Type B pancreatic cell (in vitro differentiated cells): Measurements from ENCODE around the gene SHB. TPM values are rescaled to one million over a fixed set of nuclear protein-coding genes. Genes with fewer than 3 reads are reported as not detected.
A peak's percentile ranks its signal among the peaks of the same experiment; 100 is the strongest.

Experiments used
- DNase-seq: peaks from one replicate; pipeline ENCODE4 v3.0.0; 2021; ENCODE audit warnings: mixed read lengths; ENCODE audit not compliant: unreplicated experiment; ENCODE audit errors: extremely low spot score
- H3K27ac Mint-ChIP-seq: 2 replicates; pipeline ENCODE4 v1.8.0; 2021; ENCODE audit warnings: mild to moderate bottlenecking, mixed read lengths
- H3K27me3 Mint-ChIP-seq: 2 replicates; pipeline ENCODE4 v1.8.0; 2021; ENCODE audit warnings: mixed read lengths
- H3K36me3 Mint-ChIP-seq: 2 replicates; pipeline ENCODE4 v1.8.0; 2021; ENCODE audit warnings: mixed read lengths
- H3K4me1 Mint-ChIP-seq: one replicate; pipeline ENCODE4 v1.8.0; 2021; ENCODE audit warnings: mixed read lengths; ENCODE audit not compliant: unreplicated experiment
- H3K4me3 Mint-ChIP-seq: 2 replicates; pipeline ENCODE4 v1.8.0; 2021; ENCODE audit warnings: mild to moderate bottlenecking, mixed read lengths
- H3K9me3 Mint-ChIP-seq: 2 replicates; pipeline ENCODE4 v1.8.0; 2021; ENCODE audit warnings: mixed read lengths
- total RNA-seq: library from RNA; stranded (reverse); gene quantifications from 2 replicates; pipeline ENCODE4 v1.2.1, GENCODE V29; 2021; ENCODE audit warnings: low replicate concordance
- TF ChIP-seq, protein P1 (sequence below): fragments of 200-600 bp; sonication (generic); conservative IDR thresholded peaks from 2 replicates; pipeline ENCODE4 v1.5.0; 2021; ENCODE audit warnings: antibody characterized with exemption, mild to moderate bottlenecking

Gene SHB
- total RNA-seq, 1 donor from 2014 or later = 14.4 TPM

DNA sequence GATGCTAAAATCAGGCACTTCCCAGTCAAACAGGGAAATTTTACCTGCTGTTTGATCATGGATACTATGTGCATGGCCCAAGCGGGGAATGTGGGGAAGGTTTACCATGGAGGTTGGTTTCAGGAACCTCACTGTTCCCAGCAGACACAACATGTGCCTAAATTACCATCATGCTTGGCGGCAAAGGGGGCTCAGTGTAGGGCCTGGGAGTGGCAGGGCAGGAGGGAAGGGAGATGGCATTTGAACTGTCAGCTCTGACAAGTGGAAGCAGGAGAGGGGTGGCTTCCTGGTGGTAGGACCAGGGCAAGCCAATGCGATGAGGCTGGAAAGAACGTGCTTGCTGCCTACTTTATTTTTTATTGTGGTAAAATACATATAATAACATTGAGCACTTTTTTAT, 93.4 kb downstream of the SHB start:
- peaks cover 4% of the 10 kb centered on the region for H3K9me3 Mint-ChIP-seq
- peaks cover 35% of the 10 kb centered on the region for H3K4me1 Mint-ChIP-seq
- no peak for DNase-seq
- H3K4me3 Mint-ChIP-seq = no peak overlapping the region
- H3K27ac Mint-ChIP-seq = no peak overlapping the region
- TF ChIP-seq, protein P1, sequence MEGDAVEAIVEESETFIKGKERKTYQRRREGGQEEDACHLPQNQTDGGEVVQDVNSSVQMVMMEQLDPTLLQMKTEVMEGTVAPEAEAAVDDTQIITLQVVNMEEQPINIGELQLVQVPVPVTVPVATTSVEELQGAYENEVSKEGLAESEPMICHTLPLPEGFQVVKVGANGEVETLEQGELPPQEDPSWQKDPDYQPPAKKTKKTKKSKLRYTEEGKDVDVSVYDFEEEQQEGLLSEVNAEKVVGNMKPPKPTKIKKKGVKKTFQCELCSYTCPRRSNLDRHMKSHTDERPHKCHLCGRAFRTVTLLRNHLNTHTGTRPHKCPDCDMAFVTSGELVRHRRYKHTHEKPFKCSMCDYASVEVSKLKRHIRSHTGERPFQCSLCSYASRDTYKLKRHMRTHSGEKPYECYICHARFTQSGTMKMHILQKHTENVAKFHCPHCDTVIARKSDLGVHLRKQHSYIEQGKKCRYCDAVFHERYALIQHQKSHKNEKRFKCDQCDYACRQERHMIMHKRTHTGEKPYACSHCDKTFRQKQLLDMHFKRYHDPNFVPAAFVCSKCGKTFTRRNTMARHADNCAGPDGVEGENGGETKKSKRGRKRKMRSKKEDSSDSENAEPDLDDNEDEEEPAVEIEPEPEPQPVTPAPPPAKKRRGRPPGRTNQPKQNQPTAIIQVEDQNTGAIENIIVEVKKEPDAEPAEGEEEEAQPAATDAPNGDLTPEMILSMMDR = no peak
- H3K36me3 Mint-ChIP-seq = peaks cover 11% of the 10 kb centered on the region
- H3K27me3 Mint-ChIP-seq = no peaks in the 10 kb centered on the region

DNA sequence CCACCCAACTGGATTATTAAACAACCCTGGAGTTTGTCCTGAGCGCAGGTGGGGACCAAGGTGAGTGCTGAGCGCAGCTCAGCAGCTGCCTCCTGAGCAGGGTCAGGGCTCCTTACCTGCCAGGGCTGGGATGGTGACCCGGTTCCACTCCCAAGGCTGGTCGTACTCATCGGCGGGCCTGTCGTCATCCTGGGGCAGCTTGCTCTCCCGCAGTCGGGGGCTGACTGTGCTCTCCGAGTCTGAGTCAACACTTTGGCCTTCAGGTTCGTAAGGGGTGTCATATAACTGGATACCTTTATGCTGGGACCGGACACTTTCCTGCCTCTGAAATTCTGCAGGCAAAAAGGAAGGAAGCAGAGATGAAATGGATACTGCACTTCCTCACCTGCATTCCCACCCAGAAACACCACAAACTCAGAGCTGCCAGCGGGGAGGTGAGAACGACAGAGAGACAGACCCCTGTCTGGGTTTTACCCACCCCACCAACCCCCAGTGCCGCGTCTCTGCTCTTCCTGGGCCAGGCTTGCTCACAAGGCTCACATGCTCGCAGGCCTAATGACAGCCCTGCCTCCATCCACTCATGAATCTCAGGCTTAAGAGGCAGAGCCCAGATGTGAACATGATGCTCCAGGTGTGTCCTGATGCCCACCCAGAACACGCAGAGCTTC, 94.4 kb downstream of the SHB start:
- Mint-ChIP-seq H3K27ac (no peak overlapping the region), H3K9me3 (peaks cover 4% of the 10 kb centered on the region), H3K4me1 (peaks cover 30% of the 10 kb centered on the region), H3K36me3 (peaks cover 11% of the 10 kb centered on the region), H3K4me3 (no peak overlapping the region), H3K27me3 (no peaks in the 10 kb centered on the region)
- DNase-seq = no peak
- TF ChIP-seq, protein P1 = no peak

DNA sequence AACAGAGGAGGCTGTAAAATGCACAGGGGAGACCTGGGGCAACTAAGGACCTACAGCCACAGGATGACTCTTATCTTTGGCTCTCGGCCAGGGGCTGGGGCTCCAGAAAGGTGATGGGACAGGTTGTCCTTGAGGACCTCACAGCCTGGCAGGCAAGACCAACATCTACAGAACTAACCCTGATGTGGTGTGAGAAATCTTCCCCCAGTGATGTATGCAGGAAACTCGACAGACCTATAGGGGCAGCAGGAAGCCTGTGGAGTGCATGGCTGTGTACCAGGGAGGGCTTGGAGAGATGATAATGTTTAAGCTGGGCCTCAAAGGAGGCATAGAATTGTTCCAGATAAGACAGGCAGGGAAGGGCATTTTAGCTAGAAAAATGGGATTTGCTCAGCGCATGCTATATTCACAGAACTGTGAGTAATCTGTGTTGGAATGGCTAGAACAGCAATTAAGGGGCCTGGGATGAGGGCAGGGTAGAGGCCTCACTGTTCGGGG, 96.6 kb downstream of the SHB start:
- no peak for DNase-seq
- TF ChIP-seq, protein P1 = peak; percentile 26
- peak overlapping the region; percentile 39 for H3K27ac Mint-ChIP-seq
- H3K36me3 Mint-ChIP-seq = peaks cover 6% of the 10 kb centered on the region
- peak overlapping the region; percentile 1 for H3K4me3 Mint-ChIP-seq
- no peaks in the 10 kb centered on the region for H3K27me3 Mint-ChIP-seq
- H3K4me1 Mint-ChIP-seq = peaks cover 18% of the 10 kb centered on the region
- no peaks in the 10 kb centered on the region for H3K9me3 Mint-ChIP-seq

DNA sequence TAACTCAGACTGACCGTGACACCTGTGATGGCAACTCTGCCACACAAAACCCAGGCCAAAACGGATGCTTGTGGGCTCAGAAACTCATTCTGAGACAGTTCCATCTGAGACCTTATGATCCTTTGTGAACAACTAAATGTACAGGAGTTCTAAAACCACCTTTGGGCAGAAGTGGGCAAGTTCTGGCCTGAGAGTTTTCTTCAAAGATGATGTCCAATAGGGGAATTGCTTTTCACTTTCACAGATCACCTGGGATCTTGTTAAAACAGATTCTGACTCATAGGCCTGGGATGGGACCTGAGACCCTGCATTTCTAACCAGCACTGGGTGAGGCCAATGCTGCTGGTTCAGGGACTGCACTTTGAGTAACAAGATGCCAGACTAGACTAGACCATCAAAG, 97.3 kb downstream of the SHB start:
- Mint-ChIP-seq H3K36me3 (peaks cover 6% of the 10 kb centered on the region), H3K4me3 (no peak overlapping the region), H3K4me1 (peaks cover 19% of the 10 kb centered on the region), H3K27ac (no peak overlapping the region), H3K27me3 (no peaks in the 10 kb centered on the region), H3K9me3 (no peaks in the 10 kb centered on the region)
- TF ChIP-seq, protein P1 = no peak
- no peak for DNase-seq

DNA sequence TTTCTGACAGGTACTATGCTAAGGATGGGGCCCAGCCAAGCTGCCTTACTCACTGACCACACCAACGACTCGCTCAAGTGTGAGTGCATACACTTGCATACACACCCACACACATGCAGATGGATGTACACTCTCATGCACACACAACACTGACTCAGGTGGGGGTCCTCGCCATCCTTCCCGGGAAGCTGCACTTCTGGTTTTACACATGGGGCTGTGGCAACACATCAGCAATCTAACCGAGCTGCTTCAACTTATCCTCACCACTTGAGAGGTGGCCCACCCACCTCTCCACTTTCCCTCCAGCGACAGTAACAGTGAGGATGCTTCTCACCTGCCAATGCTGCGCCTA, 97.9 kb downstream of the SHB start:
- Mint-ChIP-seq H3K9me3 (no peaks in the 10 kb centered on the region), H3K4me1 (peaks cover 24% of the 10 kb centered on the region), H3K27ac (peak overlapping the region; percentile 48), H3K27me3 (no peaks in the 10 kb centered on the region), H3K4me3 (no peak overlapping the region), H3K36me3 (peaks cover 10% of the 10 kb centered on the region)
- DNase-seq = no peak
- TF ChIP-seq, protein P1 = no peak
